ENCODE data around the gene NOTCH2.

Gene NOTCH2

DNA sequence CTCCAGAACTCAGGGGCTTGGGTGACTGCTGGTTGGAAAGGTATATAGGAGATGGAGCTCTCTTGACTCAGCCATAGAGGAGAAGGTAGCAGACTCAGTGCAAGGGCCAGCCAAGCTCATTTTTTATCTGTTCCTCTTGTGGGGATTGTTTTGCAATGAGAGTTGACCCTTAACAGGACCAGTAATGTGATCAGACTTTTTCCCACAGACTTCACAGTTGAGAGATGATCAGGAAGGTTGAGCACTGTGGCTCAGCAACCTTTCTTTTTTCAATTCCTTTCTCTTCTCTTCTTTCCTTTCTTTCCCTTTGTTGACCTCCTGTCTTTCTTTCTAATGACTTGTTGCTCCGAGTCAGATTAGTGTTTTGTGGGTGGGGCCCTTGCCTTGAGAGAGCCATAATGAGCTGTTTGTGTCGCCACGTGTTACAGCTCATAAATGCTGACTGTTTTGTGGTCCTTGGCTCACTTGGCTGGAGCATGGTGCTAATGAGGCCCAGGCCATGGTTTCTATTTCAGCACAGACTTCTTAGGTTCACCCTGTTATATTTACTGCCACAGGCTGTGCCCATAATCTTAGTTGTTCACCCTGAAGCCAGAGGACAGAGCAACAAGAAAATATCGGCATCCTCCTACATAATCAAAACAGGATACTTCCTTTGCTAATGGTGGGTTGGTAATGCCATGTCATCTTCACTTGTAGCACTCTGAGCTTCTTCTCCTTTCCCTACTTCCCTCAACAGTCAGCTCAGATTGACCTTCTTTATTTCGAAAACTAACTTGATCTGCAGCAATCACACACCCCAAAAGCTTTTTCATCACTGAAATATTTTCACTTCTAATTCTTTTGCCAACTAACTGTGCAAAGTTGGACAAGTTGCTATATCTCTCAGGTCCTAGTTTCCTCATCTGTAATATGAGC is 187.1 kb downstream of the NOTCH2 start:
- no peak for DNase-seq (ENCODE audit: low spot score)
- FAIRE-seq: no peak

GRCh38 chr1:119879510-119880434 is 189.7 kb downstream of the NOTCH2 start:
- DNase-seq (ENCODE audit: low spot score) (no peak), FAIRE-seq (no peak)

DNA sequence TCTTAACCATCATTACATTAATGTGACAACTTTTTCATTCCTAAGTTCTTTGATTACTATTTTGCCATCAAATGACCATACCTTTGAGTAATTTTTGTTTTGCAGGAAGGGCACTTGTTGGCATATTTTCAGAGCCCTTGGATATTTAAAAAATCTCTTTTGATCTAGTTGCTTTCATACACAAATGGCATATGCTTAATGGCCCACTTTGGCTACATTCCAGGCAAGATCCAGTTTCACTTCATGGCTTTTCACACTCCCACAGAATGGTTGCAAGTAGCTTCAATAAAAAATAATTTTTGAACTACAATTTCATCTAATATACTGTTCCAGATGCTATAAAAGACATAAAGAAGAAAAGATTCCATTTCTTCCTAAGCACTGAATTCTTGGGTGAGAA is 191.3 kb downstream of the NOTCH2 start:
- FAIRE-seq (no peak), DNase-seq (ENCODE audit: low spot score) (no peak)

- FAIRE-seq: no peak
These were observed 195.3 kb downstream of the NOTCH2 start for GRCh38 chr1:119874186-119874585.

GRCh38 chr1:119873135-119874015 is 196.1 kb downstream of the NOTCH2 start:
- FAIRE-seq (peak; percentile 46), DNase-seq (ENCODE audit: low spot score) (peak; percentile 47)

More at GRCh38 chr1:119874186-119874585, 195.3 kb downstream of the NOTCH2 start:
- DNase-seq (ENCODE audit: low spot score): no peak

- FAIRE-seq: no peak
- no peak for DNase-seq (ENCODE audit: low spot score)
These were observed 197.6 kb downstream of the NOTCH2 start for GRCh38 chr1:119871881-119872280.

DNA sequence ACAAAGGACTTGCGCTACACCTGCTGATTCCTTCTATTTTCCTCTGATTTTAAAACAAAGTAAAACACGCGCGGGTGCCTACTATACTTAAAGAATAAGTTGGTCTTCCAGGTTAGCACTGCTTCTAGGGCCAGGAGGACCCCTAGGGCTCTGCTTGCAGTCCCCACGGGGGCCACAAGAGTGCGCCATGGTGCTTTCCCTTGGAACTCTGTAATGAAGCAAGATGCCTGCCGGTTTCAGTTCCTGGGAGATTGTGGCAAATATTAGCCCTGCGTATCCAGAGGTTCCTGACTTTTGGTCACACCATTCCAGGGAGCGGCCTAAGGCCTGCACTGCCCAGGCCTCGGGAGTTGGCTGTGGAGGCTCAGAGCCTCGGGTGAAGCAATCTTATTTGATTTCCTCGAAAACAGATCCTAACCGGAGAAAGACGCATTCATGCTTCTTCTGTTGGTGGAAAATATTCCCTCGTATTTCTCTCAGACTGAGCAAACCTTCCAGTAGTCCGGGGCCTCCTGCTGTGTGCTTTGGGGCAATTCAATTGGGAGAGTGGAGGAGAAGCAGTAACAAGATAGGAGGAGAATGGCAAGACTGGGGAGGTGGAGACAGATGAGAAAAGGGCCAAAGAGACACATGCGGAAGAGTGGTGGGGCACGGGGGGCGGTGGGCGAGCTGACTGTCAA is 198.4 kb downstream of the NOTCH2 start:
- DNase-seq (ENCODE audit: low spot score) (peak; percentile 55), FAIRE-seq (no peak)

DNA sequence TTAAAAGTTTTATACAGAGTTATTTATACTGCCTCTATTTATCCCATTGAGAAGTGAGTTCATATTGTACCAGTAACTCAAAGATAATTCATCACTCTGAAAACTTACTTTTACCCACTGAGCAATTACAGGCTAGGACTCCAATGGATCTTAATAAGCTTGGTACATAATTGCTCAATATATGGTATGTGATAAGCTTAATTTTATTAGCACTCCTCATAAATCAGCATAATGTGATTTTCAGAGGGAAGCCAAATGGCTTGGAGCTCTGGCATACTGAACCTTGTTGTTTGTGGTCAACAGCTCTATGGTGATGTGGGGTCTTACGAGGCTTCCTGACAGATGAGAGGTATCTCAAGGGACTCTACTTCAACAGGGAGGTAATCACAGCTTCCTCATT is 199.5 kb downstream of the NOTCH2 start:
- FAIRE-seq: no peak
- no peak for DNase-seq (ENCODE audit: low spot score)

- DNase-seq (ENCODE audit: low spot score) (no peak), FAIRE-seq (no peak)
These were observed 201.3 kb downstream of the NOTCH2 start for GRCh38 chr1:119868176-119868575.

- FAIRE-seq: no peak
- DNase-seq (ENCODE audit: low spot score): no peak
These were observed 203.0 kb downstream of the NOTCH2 start for GRCh38 chr1:119866451-119866850.

DNA sequence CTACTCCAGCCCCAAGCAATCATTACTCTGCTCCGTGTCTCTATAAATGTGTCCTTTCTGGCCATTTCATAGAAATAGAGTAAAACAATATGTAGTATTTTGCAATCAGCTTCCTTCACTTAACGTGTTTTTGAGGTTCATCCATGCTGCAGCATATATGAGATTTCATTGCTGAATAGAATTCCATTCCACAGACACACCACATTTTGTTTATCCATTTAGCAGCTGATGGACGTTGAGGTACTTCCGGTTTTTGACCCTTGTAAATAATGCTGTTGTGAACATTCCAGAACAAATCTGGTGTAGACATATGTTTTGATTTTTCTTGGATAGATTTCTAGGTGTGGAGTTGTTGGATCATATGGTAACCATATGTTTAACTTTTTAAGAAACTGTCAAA is 203.8 kb downstream of the NOTCH2 start:
- DNase-seq (ENCODE audit: low spot score) (no peak), FAIRE-seq (no peak)

GRCh38 chr1:119862276-119862675 is 207.2 kb downstream of the NOTCH2 start:
- no peak for FAIRE-seq
- no peak for DNase-seq (ENCODE audit: low spot score)

Measured in RCC 7860 (cell line).